ENCODE results near the gene OSTM1. TPM values are rescaled to one million over a fixed set of nuclear protein-coding genes. Genes with fewer than 3 reads are reported as not detected.

The OSTM1 gene
- polyA plus RNA-seq, 1 donor from 2014 or later = 54.7 TPM

GRCh38 chr6:108107102-108107501, 32.6 kb upstream of the OSTM1 start:
- Histone ChIP-seq H3K4me3 (ENCODE audit: low read length) (no peak overlapping the region), H3F3A (ENCODE audit: insufficient read depth, low read length, poor library complexity, severe bottlenecking) (no peaks in the 10 kb centered on the region), H3K79me2 (replicated peaks; ENCODE audit: insufficient read depth, low read length) (no peaks in the 10 kb centered on the region), H3K27me3 (ENCODE audit: insufficient read depth, low read depth, low read length) (no peaks in the 10 kb centered on the region), H3K9me2 (ENCODE audit: insufficient read depth, low read length) (no peaks in the 10 kb centered on the region), H3K9ac (ENCODE audit: low read length) (no peak overlapping the region), H3K27ac (ENCODE audit: low read length) (no peak overlapping the region), H3K4me2 (ENCODE audit: low read length) (no peak overlapping the region), H2AFZ (ENCODE audit: low read depth, low read length) (no peak overlapping the region), H3K9me3 (ENCODE audit: low read length) (no peaks in the 10 kb centered on the region), H3K36me3 (ENCODE audit: insufficient read depth, low read length) (no peaks in the 10 kb centered on the region), H4K20me1 (ENCODE audit: insufficient read depth) (no peaks in the 10 kb centered on the region)
- TF ChIP-seq REST (IDR thresholded peaks at IDR 0.05; ENCODE audit: borderline replicate concordance) (no peak), TAF1 (IDR thresholded peaks at IDR 0.05; ENCODE audit: low read depth) (no peak), SMC3 (conservative IDR thresholded peaks at IDR 0.05; ENCODE audit: poor library complexity) (no peak), EP300 (conservative IDR thresholded peaks at IDR 0.05; ENCODE audit: poor library complexity, severe bottlenecking) (no peak), CTCF (IDR thresholded peaks at IDR 0.05; ENCODE audit: poor library complexity, severe bottlenecking) (no peak), POLR2AphosphoS5 (IDR thresholded peaks at IDR 0.05) (no peak), MXI1 (conservative IDR thresholded peaks at IDR 0.05; ENCODE audit: poor library complexity, severe bottlenecking) (no peak), EZH2 (IDR thresholded peaks at IDR 0.05; ENCODE audit: borderline replicate concordance, insufficient read depth, low read length, poor library complexity, severe bottlenecking) (no peak), RAD21 (conservative IDR thresholded peaks at IDR 0.05) (no peak)

- Histone ChIP-seq H3K9me3 (ENCODE audit: low read length) (no peaks in the 10 kb centered on the region), H4K20me1 (ENCODE audit: insufficient read depth) (no peaks in the 10 kb centered on the region), H3K9ac (ENCODE audit: low read length) (no peak overlapping the region), H3K4me3 (ENCODE audit: low read length) (no peak overlapping the region), H3K36me3 (ENCODE audit: insufficient read depth, low read length) (no peaks in the 10 kb centered on the region), H3K4me2 (ENCODE audit: low read length) (no peak overlapping the region), H3K79me2 (replicated peaks; ENCODE audit: insufficient read depth, low read length) (no peaks in the 10 kb centered on the region), H3F3A (ENCODE audit: insufficient read depth, low read length, poor library complexity, severe bottlenecking) (no peaks in the 10 kb centered on the region), H3K9me2 (ENCODE audit: insufficient read depth, low read length) (no peaks in the 10 kb centered on the region), H3K27ac (ENCODE audit: low read length) (no peak overlapping the region), H2AFZ (ENCODE audit: low read depth, low read length) (no peak overlapping the region), H3K27me3 (ENCODE audit: insufficient read depth, low read depth, low read length) (no peaks in the 10 kb centered on the region)
- TF ChIP-seq EZH2 (IDR thresholded peaks at IDR 0.05; ENCODE audit: borderline replicate concordance, insufficient read depth, low read length, poor library complexity, severe bottlenecking) = no peak
- TF ChIP-seq EP300 (conservative IDR thresholded peaks at IDR 0.05; ENCODE audit: poor library complexity, severe bottlenecking) = no peak
- TF ChIP-seq RAD21 (conservative IDR thresholded peaks at IDR 0.05) = no peak
- no peak for TF ChIP-seq TAF1 (IDR thresholded peaks at IDR 0.05; ENCODE audit: low read depth)
- TF ChIP-seq POLR2AphosphoS5 (IDR thresholded peaks at IDR 0.05) = no peak
- no peak for TF ChIP-seq REST (IDR thresholded peaks at IDR 0.05; ENCODE audit: borderline replicate concordance)
- no peak for TF ChIP-seq MXI1 (conservative IDR thresholded peaks at IDR 0.05; ENCODE audit: poor library complexity, severe bottlenecking)
- TF ChIP-seq CTCF (IDR thresholded peaks at IDR 0.05; ENCODE audit: poor library complexity, severe bottlenecking) = no peak
- TF ChIP-seq SMC3 (conservative IDR thresholded peaks at IDR 0.05; ENCODE audit: poor library complexity) = no peak
Measured at GRCh38 chr6:108106694-108107093, 32.2 kb upstream of the OSTM1 start.

Measured in neural cell (in vitro differentiated cells).